Measurements from ENCODE around the gene CSH1. TPM values are rescaled to one million over a fixed set of nuclear protein-coding genes. Genes with fewer than 3 reads are reported as not detected.

CSH1 gene
- total RNA-seq = not detected in 2 replicates

GRCh38 chr17:63896524-63897354 lies at the start of gene CSH1:
TSS of gene CSH1 (minus strand) at chr17:63896574. CDS start at chr17:63896511, 63 bp downstream.

GRCh38 chr17:63931981-63932561 lies 35.7 kb upstream of the CSH1 start, which contains the start of gene CD79B:
TSS of gene CD79B (minus strand) at chr17:63932331. CDS start at chr17:63932261, 70 bp downstream.

GRCh38 chr17:63918789-63919305 lies 22.5 kb upstream of the CSH1 start, which contains the start of gene GH1:
TSS of gene GH1 (minus strand) at chr17:63918839. CDS start at chr17:63918776, 63 bp downstream.

GRCh38 chr17:63911041-63911635 lies 14.8 kb upstream of the CSH1 start, which contains the start of gene CSHL1:
TSS of gene CSHL1 (minus strand) at chr17:63911258. CDS start at chr17:63911196, 62 bp downstream.

GRCh38 chr17:63881935-63882601 lies 14.3 kb downstream of the CSH1 start, which contains the start of gene GH2:
TSS of gene GH2 (minus strand) at chr17:63881944. CDS start at chr17:63881801, 143 bp downstream.

GRCh38 chr17:63873577-63873976 lies 22.8 kb downstream of the CSH1 start, which contains the start of gene CSH2:
TSS of gene CSH2 (minus strand) at chr17:63873677. CDS start at chr17:63873614, 63 bp downstream.

Other genes with a start within 250 kb of the CSH1 start
- 30.8 and 53.5 TPM in 2 replicates for gene LIMD2, start 196.4 kb downstream of the CSH1 start, total RNA-seq
- gene STRADA, start 154.8 kb downstream of the CSH1 start, total RNA-seq = 21.0 and 23.1 TPM in 2 replicates
- gene CCDC47, start 123.0 kb downstream of the CSH1 start, total RNA-seq = 33.8 and 35.8 TPM in 2 replicates
- 33.0 and 35.4 TPM in 2 replicates for gene DDX42, start 122.4 kb downstream of the CSH1 start, total RNA-seq
- gene PSMC5, start 69.1 kb downstream of the CSH1 start, total RNA-seq = 80.3 and 89.9 TPM in 2 replicates
- gene FTSJ3, start 68.9 kb downstream of the CSH1 start, total RNA-seq = 44.4 and 57.3 TPM in 2 replicates
- gene SMARCD2, start 53.9 kb downstream of the CSH1 start, total RNA-seq = 72.2 and 84.7 TPM in 2 replicates
- not detected in 2 replicates for gene CSH2, start 22.9 kb downstream of the CSH1 start, total RNA-seq
- gene GH2, start 14.6 kb downstream of the CSH1 start, total RNA-seq = not detected in 2 replicates
- not detected in 2 replicates for gene CSHL1, start 14.7 kb upstream of the CSH1 start, total RNA-seq
- gene GH1, start 22.3 kb upstream of the CSH1 start, total RNA-seq = not detected in 2 replicates
- gene CD79B, start 35.8 kb upstream of the CSH1 start, total RNA-seq = 2.9 and 4.5 TPM in 2 replicates
- 0.34 TPM in 1 of 2 replicates, not detected in the other for gene SCN4A, start 76.3 kb upstream of the CSH1 start, total RNA-seq
- 0.27 TPM in 1 of 2 replicates, not detected in the other for gene PRR29, start 101.8 kb upstream of the CSH1 start, total RNA-seq
- 1,396 and 1,507 TPM in 2 replicates for gene ICAM2, start 124.1 kb upstream of the CSH1 start, total RNA-seq
- 8.7 and 9.8 TPM in 2 replicates for gene ERN1, start 233.6 kb upstream of the CSH1 start, total RNA-seq

Data from mammary microvascular endothelial cell (primary cell).